NB4 (cell line): ENCODE results near the gene RBM20.

Experiments
- CTCF ChIP-seq: IDR thresholded peaks from one replicate; pipeline ENCODE4 v1.5.1; 2012; ENCODE audit warnings: low read depth, low read length
- MAX ChIP-seq: IDR thresholded peaks from 2 replicates; pipeline ENCODE4 v1.6.1; 2011; ENCODE audit warnings: low read depth, low read length
- MYC ChIP-seq: IDR thresholded peaks from 2 replicates; pipeline ENCODE4 v1.6.1; 2011; ENCODE audit warnings: low read depth, low read length
- POLR2A ChIP-seq: IDR thresholded peaks from 2 replicates; pipeline ENCODE4 v1.6.1; 2011; ENCODE audit warnings: mild to moderate bottlenecking; ENCODE audit not compliant: insufficient read length; ENCODE audit errors: extremely low read depth

- TF ChIP-seq POLR2A, result no peak
- TF ChIP-seq CTCF, result no peak
- TF ChIP-seq MAX, result no peak
- TF ChIP-seq MYC, result no peak
Measured at GRCh38 chr10:110634527-110635209, 9.5 kb upstream of the RBM20 start.
